AG04450 (cell line): ENCODE measurements around the gene FFAR3. TPM values are rescaled to one million over a fixed set of nuclear protein-coding genes. Genes with fewer than 3 reads are reported as not detected.

Source experiments
- CTCF ChIA-PET: fragments of 300-600, 350-600 bp; formaldehyde crosslinking; extraction: SDS; loops from one replicate; lab custom pipeline; 2022; ENCODE audit warnings: antibody characterized with exemption, inconsistent platforms; lab: Charles Lee
- POLR2A ChIA-PET: fragments of 350-600 bp; formaldehyde crosslinking; extraction: SDS; loops from one replicate; lab custom pipeline; 2021; ENCODE audit warnings: antibody characterized with exemption, inconsistent platforms; lab: Yijun Ruan, JAX
- DNase-seq: peaks from one replicate; pipeline ENCODE4 v3.0.0-alpha.2; 2011; ENCODE audit warnings: low read depth, low spot score
- H3K27ac ChIP-seq: one replicate; pipeline ENCODE4 v1.5.1; 2012; ENCODE audit warnings: low read depth, low read length, control low read depth
- H3K27me3 ChIP-seq: one replicate; pipeline ENCODE4 v1.6.0; 2012; ENCODE audit warnings: low read length; ENCODE audit not compliant: control insufficient read depth, insufficient read depth
- H3K4me3 ChIP-seq: 2 replicates; pipeline ENCODE4 v1.5.1; 2011; ENCODE audit warnings: mild to moderate bottlenecking, low read depth, low read length, control low read depth
- H3K9me3 ChIP-seq: 2 replicates; pipeline ENCODE4 v1.5.1; 2012; ENCODE audit warnings: low read length; ENCODE audit not compliant: control insufficient read depth, insufficient read depth
- polyA plus RNA-seq: library from polyadenylated mRNA; depleted of rRNA; stranded (reverse); fragments of >200 nt; gene quantifications from 2 replicates; pipeline ENCODE4 v1.2.3, GENCODE V29; 2011
- TF ChIP-seq, protein P1 (sequence below): IDR thresholded peaks from 2 replicates; pipeline ENCODE4 v1.5.1; 2011; ENCODE audit warnings: low read depth, low read length, control low read depth, inconsistent platforms

FFAR3 gene
- polyA plus RNA-seq, 1 experiment, result not detected

DNA sequence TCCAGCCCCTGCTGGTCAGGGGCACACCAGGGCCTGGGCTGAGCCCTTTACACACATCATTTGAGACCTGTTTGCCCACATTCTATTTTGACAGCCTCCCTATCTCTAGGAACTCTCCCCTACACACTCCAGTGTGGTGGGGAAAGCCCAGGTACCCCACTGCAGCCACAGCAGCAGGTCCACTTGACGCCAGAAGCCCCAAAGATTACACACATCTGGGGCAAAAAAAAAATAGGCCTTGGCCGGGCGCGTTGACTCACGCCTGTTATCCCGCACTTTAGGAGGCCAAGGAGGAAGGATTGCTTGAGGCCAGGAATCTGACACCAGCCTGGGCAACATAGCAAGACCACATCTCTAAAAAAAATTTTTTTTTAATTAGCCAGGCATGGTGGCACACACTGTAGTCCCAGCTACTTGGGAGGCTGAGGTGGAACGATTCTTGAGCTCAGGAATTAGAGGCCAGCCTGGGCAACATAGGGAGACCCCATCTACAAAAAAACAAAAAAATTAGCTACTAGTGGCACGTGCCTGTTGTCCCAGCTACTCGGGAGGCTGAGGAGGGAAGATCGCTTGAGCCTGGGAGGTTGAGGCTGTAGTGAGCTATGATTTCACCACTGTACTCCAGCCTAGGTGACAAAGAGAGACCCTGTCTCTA, 47.3 kb upstream of the FFAR3 start:
- no peak overlapping the region for H3K4me3 ChIP-seq
- TF ChIP-seq, protein P1, sequence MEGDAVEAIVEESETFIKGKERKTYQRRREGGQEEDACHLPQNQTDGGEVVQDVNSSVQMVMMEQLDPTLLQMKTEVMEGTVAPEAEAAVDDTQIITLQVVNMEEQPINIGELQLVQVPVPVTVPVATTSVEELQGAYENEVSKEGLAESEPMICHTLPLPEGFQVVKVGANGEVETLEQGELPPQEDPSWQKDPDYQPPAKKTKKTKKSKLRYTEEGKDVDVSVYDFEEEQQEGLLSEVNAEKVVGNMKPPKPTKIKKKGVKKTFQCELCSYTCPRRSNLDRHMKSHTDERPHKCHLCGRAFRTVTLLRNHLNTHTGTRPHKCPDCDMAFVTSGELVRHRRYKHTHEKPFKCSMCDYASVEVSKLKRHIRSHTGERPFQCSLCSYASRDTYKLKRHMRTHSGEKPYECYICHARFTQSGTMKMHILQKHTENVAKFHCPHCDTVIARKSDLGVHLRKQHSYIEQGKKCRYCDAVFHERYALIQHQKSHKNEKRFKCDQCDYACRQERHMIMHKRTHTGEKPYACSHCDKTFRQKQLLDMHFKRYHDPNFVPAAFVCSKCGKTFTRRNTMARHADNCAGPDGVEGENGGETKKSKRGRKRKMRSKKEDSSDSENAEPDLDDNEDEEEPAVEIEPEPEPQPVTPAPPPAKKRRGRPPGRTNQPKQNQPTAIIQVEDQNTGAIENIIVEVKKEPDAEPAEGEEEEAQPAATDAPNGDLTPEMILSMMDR, result no peak
- CTCF ChIA-PET, result no interaction called here
- peaks cover 2% of the 10 kb centered on the region for H3K27me3 ChIP-seq
- H3K9me3 ChIP-seq, result peaks cover 4% of the 10 kb centered on the region; the same call in 1 of the 2 replicates
- no peak overlapping the region for H3K27ac ChIP-seq
- no peak for DNase-seq
- POLR2A ChIA-PET, result no interaction called here

DNA sequence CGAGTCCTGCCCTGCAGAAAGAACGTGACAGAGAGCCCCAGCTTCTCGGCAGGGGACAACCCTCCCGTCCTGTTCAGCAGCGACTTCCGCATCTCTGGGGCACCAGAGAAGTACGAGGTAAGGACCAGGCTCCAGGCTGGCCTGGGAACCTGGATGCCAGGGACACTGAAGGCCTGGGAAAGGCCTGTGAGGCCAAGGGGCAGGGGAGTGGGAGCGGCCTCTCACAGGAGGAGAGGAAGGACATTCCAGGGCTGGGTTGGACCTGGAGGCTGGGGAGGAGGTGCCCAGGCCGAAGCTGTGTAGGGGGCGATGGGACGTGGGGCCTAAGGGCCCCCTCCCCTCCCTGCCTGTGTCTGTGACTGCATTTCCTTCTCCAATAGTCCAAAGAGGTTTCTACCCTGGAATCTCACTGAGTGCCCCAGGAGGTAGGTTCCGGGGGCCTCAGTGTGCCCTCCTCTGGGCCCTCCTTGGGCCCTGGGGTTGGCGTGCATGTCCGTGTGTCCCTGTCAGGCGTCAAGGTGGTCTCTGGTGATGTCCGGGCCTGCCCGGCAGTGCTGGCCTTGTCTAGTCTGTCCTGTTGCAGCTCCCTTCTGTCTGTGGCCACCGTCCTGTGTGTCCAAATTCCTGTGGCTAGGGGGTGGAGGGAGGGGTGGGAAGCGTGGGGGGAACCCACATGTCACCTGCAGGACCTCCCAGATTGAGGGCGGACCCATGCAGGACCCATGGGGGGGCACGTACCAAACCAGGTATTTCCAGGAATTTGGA, 46.2 kb upstream of the FFAR3 start:
- Histone ChIP-seq H3K4me3 (no peak overlapping the region), H3K9me3 (peaks cover 4% of the 10 kb centered on the region; the same call in 1 of the 2 replicates), H3K27me3 (peaks cover 2% of the 10 kb centered on the region), H3K27ac (no peak overlapping the region)
- CTCF ChIA-PET, result no interaction called here
- POLR2A ChIA-PET, result no interaction called here
- no peak for DNase-seq
- TF ChIP-seq, protein P1, result no peak

DNA sequence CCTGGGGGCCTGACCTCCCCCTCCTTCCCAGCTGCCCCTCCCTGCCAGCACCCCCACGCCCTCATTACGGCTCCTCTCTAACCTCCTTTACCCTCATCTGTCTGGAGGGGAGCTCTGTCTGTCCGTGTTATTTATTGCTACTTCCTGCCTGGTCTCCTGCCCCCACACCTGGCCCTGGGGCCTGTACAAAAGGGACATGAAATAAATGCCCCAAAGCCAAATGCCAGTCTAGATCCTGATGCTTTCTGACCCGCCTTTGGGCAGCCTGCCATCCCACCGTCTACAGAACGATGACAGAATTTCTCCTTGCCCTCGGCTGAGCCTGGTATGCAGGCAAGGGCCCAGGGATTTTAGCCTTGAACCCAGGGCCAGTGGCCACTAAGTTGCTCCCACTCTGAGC, 44.7 kb upstream of the FFAR3 start:
- no peak overlapping the region for H3K27ac ChIP-seq
- no peak for DNase-seq
- ChIA-PET CTCF (interaction anchor here (0.6 kb wide), 1 partner anchor 316 kb away, joined by 3 read pairs; no protein-coding TSS in a partner anchor), POLR2A (no interaction called here)
- TF ChIP-seq, protein P1, result no peak
- H3K4me3 ChIP-seq, result no peak overlapping the region
- peaks cover 2% of the 10 kb centered on the region for H3K27me3 ChIP-seq
- H3K9me3 ChIP-seq, result peaks cover 4% of the 10 kb centered on the region; the same call in 1 of the 2 replicates

DNA sequence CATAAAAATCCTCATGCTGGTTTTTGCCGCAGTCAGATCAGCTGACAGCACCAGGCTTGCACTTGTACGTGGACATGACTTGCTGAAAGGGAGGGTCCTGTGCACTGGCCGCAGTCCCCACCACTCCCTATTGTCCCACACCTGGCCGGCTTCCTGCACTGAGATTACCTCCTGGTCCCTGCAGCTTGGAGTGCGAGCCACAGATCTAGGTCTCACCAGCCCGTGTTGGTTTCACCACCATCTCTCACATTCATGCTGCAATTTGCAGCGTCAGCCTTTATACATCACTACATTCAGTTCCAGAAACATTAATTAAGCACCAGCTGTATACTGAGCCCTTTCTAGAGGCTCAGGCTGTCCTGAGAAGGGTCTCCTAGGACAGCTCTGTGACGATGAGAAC, 44.2 kb upstream of the FFAR3 start:
- peaks cover 2% of the 10 kb centered on the region for H3K27me3 ChIP-seq
- peaks cover 4% of the 10 kb centered on the region; the same call in 1 of the 2 replicates for H3K9me3 ChIP-seq
- TF ChIP-seq, protein P1, result no peak
- H3K27ac ChIP-seq, result no peak overlapping the region
- no peak overlapping the region for H3K4me3 ChIP-seq
- ChIA-PET CTCF (interaction anchor here (0.6 kb wide), 1 partner anchor 316 kb away, joined by 3 read pairs; no protein-coding TSS in a partner anchor), POLR2A (no interaction called here)
- no peak for DNase-seq
